B cell (primary cell): ENCODE data around the gene ORC4. TPM values are rescaled to one million over a fixed set of nuclear protein-coding genes. Genes with fewer than 3 reads are reported as not detected.
"Not testable (repeated sequence)": the region's sequence is repeated elsewhere in the genome, so short reads cannot be mapped to it uniquely, and the experiment has no call there.

Source experiments
- ATAC-seq: fragments of 200-7000 bp; cut with Tn5 transposase; one replicate; pipeline ENCODE4 v1.10.0; 2021; ENCODE audit warnings: low read depth, mild to moderate bottlenecking, moderate number of reproducible peaks, moderate library complexity
- CTCF ChIA-PET: fragments of 350-600 bp; sonication (Branson Sonifier 250); formaldehyde crosslinking; loops from one replicate; lab custom pipeline; 2021; ENCODE audit warnings: antibody characterized with exemption, inconsistent platforms; lab: Charles Lee
- POLR2A ChIA-PET: fragments of 350-600 bp; sonication (Branson Sonifier 250); formaldehyde crosslinking; loops from one replicate; lab custom pipeline; 2021; ENCODE audit warnings: antibody characterized with exemption; lab: Charles Lee
- DNase-seq: peaks from one replicate; pipeline ENCODE4 v3.0.0; 2013
- H2AFZ ChIP-seq: 2 replicates; pipeline ENCODE4 v1.6.1; 2012; ENCODE audit warnings: mild to moderate bottlenecking, low read depth, low read length; ENCODE audit not compliant: insufficient read depth, poor library complexity, severe bottlenecking
- H3K27ac ChIP-seq, 2 donors: 1 replicate in 1 of 2; 2 replicates in 1 of 2; pipeline ENCODE4 v1.5.1; 2012 to 2013; ENCODE audit warnings: low read length in 2 of 2, mild to moderate bottlenecking in 2 of 2, moderate library complexity in 1 of 2
- H3K27me3 ChIP-seq, 4 experiments: fragments of 200-600 bp in 1 of 4; sonication (generic) in 1 of 4; replicated peaks in 1 of 4; 1 replicate in 2 of 4; 2 replicates in 2 of 4; pipeline versions ENCODE4 v1.6.1 to v1.7.0; 2013 to 2016; ENCODE audit warnings: low read length in 3 of 4, mild to moderate bottlenecking in 2 of 4, mixed read lengths in 1 of 4, moderate library complexity in 1 of 4; ENCODE audit not compliant: insufficient read depth in 4 of 4, control insufficient read depth in 3 of 4; ENCODE audit errors: control extremely low read depth in 1 of 4
- H3K36me3 ChIP-seq, 2 experiments: replicated peaks in 1 of 2; 1 replicate in 1 of 2; 2 replicates in 1 of 2; pipeline versions ENCODE4 v1.6.1 to v1.7.1; 2013; ENCODE audit warnings: low read length in 1 of 2; ENCODE audit not compliant: insufficient read depth in 2 of 2, control insufficient read depth in 1 of 2; ENCODE audit errors: control extremely low read depth in 1 of 2, extremely low read depth in 1 of 2
- H3K4me1 ChIP-seq, 2 donors: fragments of 200-600 bp in 1 of 2; sonication (generic) in 1 of 2; 1 replicate in 1 of 2; 2 replicates in 1 of 2; pipeline versions ENCODE4 v1.5.1 to v1.6.1; 2013 to 2017; ENCODE audit warnings: low read length in 2 of 2; ENCODE audit not compliant: control insufficient read depth in 2 of 2, insufficient read depth in 2 of 2
- H3K4me2 ChIP-seq: replicated peaks from 2 replicates; pipeline ENCODE3; 2012; ENCODE audit warnings: mild to moderate bottlenecking, low read depth, low read length; ENCODE audit not compliant: poor library complexity, severe bottlenecking
- H3K4me3 ChIP-seq, 5 experiments: fragments of 200-600 bp in 1 of 5; sonication (generic) in 1 of 5; 1 replicate in 3 of 5; 2 replicates in 2 of 5; pipeline versions ENCODE4 v1.5.1 to v1.7.0; 2011 to 2016; ENCODE audit warnings: low read length in 4 of 5, mild to moderate bottlenecking in 4 of 5, low read depth in 2 of 5, control low read depth in 1 of 5, moderate library complexity in 1 of 5; ENCODE audit not compliant: insufficient read depth in 1 of 5; ENCODE audit errors: control extremely low read depth in 1 of 5, extremely low read depth in 1 of 5
- H3K79me2 ChIP-seq: fragments of 200-600 bp; sonication (generic); one replicate; pipeline ENCODE4 v1.6.0; 2016; ENCODE audit warnings: low read length; ENCODE audit not compliant: control insufficient read depth, insufficient read depth
- H3K9ac ChIP-seq: fragments of 200-600 bp; sonication (generic); 2 replicates; pipeline ENCODE4 v1.6.1; 2017; ENCODE audit warnings: mild to moderate bottlenecking, low read length, moderate library complexity
- H3K9me3 ChIP-seq, 3 donors: one replicate each; pipeline versions ENCODE4 v1.6.1 to v1.7.1; 2013; ENCODE audit warnings: low read length in 2 of 3; ENCODE audit not compliant: control insufficient read depth in 2 of 3, insufficient read depth in 1 of 3; ENCODE audit errors: control extremely low read depth in 1 of 3
- H4K20me1 ChIP-seq: 2 replicates; pipeline ENCODE4 v1.6.0; 2012; ENCODE audit warnings: mild to moderate bottlenecking, low read length; ENCODE audit not compliant: insufficient read depth, control insufficient read depth, poor library complexity, severe bottlenecking
- H3K27ac Mint-ChIP-seq: one replicate; pipeline ENCODE4 v1.8.0; 2021; ENCODE audit warnings: mixed read lengths
- H3K27me3 Mint-ChIP-seq: one replicate; pipeline ENCODE4 v1.8.0; 2021; ENCODE audit warnings: mixed read lengths
- H3K4me1 Mint-ChIP-seq: one replicate; pipeline ENCODE4 v1.8.0; 2021; ENCODE audit warnings: mixed read lengths
- H3K4me3 Mint-ChIP-seq: one replicate; pipeline ENCODE4 v1.8.0; 2021; ENCODE audit warnings: mixed read lengths
- H3K9me3 Mint-ChIP-seq: one replicate; pipeline ENCODE4 v1.8.0; 2022; ENCODE audit warnings: mixed read lengths; ENCODE audit not compliant: insufficient read depth
- EZH2 ChIP-seq: IDR thresholded peaks from 2 replicates; pipeline ENCODE4 v1.6.1; 2012; ENCODE audit warnings: borderline replicate concordance, low read depth, mild to moderate bottlenecking, moderate library complexity, low read length; ENCODE audit not compliant: insufficient read depth, poor library complexity, severe bottlenecking
- WGBS: methylation state at CpG from one replicate; pipeline ENCODE4 v1.1.5; 2013; ENCODE audit warnings: missing lambda C conversion rate; ENCODE audit not compliant: insufficient coverage; 5-methylcytosine and 5-hydroxymethylcytosine counted together
- intact Hi-C: fragments of 100-400 bp; cut with micrococcal nuclease; formaldehyde crosslinking; loops from one replicate; pipeline ENCODE4 v1.10.0; 2022
- polyA plus RNA-seq: library from polyadenylated mRNA; depleted of rRNA; stranded (reverse); fragments of >200 nt; gene quantifications from 2 replicates; pipeline ENCODE4 v1.2.3, GENCODE V29; 2012
- total RNA-seq, 2 donors: library from RNA; stranded (reverse); fragments of 120-200 nt in 1 of 2; gene quantifications; 1 replicate in 1 of 2; 2 replicates in 1 of 2; pipeline versions ENCODE4 v1.2.3 to v1.2.4, GENCODE V29; 2013 to 2022
- TF ChIP-seq, protein P1 (sequence below): fragments of 200-600 bp; IDR thresholded peaks from one replicate; pipeline ENCODE4 v1.8.0; 2022; ENCODE audit warnings: antibody characterized with exemption, mild to moderate bottlenecking

ORC4 gene
- total and polyA plus RNA-seq, 2 donors (not counting 1 experiment from before 2014, with no cell fraction given), result 31.5 to 48.9 TPM

DNA sequence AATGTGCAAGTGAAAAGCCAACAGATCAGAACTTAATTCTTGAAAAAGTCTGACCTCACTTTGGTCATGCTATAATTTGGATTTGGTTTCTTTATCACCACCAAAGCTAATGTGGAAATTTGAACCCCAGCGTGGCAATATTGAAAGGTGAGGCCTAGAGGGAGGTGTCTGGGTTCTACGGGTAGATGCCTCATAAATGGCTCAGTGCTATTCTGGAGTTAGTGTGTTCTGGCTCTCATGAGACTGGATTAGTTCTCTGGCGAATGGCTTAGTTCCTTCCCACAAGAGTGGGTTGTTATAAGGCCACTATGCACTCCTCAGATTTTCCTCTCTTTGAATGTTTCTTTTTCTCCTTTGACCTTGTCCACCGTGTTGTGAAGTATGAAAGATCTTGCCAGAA lies 22.3 kb downstream of the ORC4 start:
- Mint-ChIP-seq H3K4me3 (no peak overlapping the region), H3K27ac (no peak overlapping the region), H3K4me1 (peaks cover 27% of the 10 kb centered on the region), H3K9me3 (peaks cover 14% of the 10 kb centered on the region), H3K27me3 (no peaks in the 10 kb centered on the region)
- peaks cover 0 to 10% (median 2%) of the 10 kb centered on the region in 3 donors for H3K9me3 ChIP-seq
- no peak overlapping the region for H2AFZ ChIP-seq
- no peak overlapping the region for H3K9ac ChIP-seq
- ChIA-PET POLR2A (no interaction called here), CTCF (interaction anchor here (1.6 kb wide), 1 partner anchor 511 kb away, joined by 6 read pairs; no protein-coding TSS in a partner anchor)
- H3K4me2 ChIP-seq, result no peak overlapping the region
- ATAC-seq, result no peak
- TF ChIP-seq, protein P1, sequence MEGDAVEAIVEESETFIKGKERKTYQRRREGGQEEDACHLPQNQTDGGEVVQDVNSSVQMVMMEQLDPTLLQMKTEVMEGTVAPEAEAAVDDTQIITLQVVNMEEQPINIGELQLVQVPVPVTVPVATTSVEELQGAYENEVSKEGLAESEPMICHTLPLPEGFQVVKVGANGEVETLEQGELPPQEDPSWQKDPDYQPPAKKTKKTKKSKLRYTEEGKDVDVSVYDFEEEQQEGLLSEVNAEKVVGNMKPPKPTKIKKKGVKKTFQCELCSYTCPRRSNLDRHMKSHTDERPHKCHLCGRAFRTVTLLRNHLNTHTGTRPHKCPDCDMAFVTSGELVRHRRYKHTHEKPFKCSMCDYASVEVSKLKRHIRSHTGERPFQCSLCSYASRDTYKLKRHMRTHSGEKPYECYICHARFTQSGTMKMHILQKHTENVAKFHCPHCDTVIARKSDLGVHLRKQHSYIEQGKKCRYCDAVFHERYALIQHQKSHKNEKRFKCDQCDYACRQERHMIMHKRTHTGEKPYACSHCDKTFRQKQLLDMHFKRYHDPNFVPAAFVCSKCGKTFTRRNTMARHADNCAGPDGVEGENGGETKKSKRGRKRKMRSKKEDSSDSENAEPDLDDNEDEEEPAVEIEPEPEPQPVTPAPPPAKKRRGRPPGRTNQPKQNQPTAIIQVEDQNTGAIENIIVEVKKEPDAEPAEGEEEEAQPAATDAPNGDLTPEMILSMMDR, result no peak
- no peak for TF ChIP-seq EZH2
- peaks cover 0 to 7% of the 10 kb centered on the region in 2 experiments for H3K36me3 ChIP-seq
- H3K4me1 ChIP-seq, result no peaks in the 10 kb centered on the region
- 100% methylated on average over 3 of the region's 4 CpGs for WGBS
- H3K27ac ChIP-seq, result no peak overlapping the region
- no peak overlapping the region for H3K4me3 ChIP-seq
- no peaks in the 10 kb centered on the region for H3K27me3 ChIP-seq
- H4K20me1 ChIP-seq, result peaks cover 27% of the 10 kb centered on the region
- no peak for DNase-seq
- H3K79me2 ChIP-seq, result peaks cover 47% of the 10 kb centered on the region
- intact Hi-C loops, result loop anchor here (10.0 kb wide), 1 partner anchor 207 kb away; no protein-coding TSS in a partner anchor

DNA sequence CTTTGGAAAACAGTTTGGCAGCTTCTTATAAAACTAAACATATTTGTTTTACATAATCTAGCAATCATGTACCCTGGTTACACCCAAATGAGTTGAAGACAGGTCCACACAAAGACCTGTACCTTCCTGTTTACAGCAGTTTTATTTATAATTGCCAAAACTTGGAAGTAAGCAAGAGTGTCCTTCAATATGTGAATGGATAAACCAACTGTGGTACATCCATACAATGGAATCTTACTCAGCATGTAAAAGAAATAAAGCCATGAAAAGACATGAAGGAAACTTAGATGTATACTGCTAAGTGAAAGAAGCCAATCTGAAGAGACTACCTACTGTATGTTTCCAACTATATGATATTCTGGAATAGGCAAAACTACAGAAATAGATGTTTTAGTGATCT lies 23.7 kb downstream of the ORC4 start:
- Mint-ChIP-seq H3K27me3 (no peaks in the 10 kb centered on the region), H3K27ac (no peak overlapping the region), H3K4me3 (no peak overlapping the region), H3K4me1 (peaks cover 25% of the 10 kb centered on the region), H3K9me3 (peaks cover 7% of the 10 kb centered on the region)
- Histone ChIP-seq H3K9ac (no peak overlapping the region), H2AFZ (no peak overlapping the region), H3K4me3 (no peak overlapping the region), H3K79me2 (peaks cover 55% of the 10 kb centered on the region), H3K4me1 (no peaks in the 10 kb centered on the region), H4K20me1 (peaks cover 27% of the 10 kb centered on the region), H3K36me3 (peaks cover 0 to 7% of the 10 kb centered on the region in 2 experiments), H3K27ac (no peak overlapping the region), H3K27me3 (no peaks in the 10 kb centered on the region), H3K4me2 (no peak overlapping the region), H3K9me3 (peaks cover 0 to 10% (median 2%) of the 10 kb centered on the region in 3 donors)
- CTCF ChIA-PET, result no interaction called here
- intact Hi-C loops, result loop anchor here (10.0 kb wide), 1 partner anchor 208 kb away; no protein-coding TSS in a partner anchor
- POLR2A ChIA-PET, result no interaction called here
- ATAC-seq (no peak), DNase-seq (no peak)
- TF ChIP-seq, protein P1, result no peak
- TF ChIP-seq EZH2, result no peak

DNA sequence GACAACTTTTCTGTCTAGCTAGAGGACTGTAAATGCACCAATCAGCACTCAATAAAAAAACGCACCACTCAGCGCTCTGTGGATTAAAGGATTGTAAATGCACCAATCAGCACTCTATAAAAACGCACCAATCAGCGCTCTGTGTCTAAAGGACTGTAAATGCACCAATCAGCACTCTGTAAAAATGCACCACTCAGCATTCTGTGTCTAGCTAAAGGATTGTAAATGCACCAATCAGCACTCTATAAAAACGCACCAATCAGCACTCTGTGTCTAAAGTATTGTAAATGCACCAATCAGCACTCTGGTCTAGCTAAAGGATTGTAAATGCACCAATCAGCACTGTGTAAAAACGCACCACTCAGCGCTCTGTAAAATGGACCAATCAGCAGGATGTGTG lies 25.6 kb downstream of the ORC4 start:
- H3K4me1 ChIP-seq, H3K9ac ChIP-seq, ATAC-seq, DNase-seq, H3K27ac ChIP-seq, H3K4me3 Mint-ChIP-seq, H3K4me3 ChIP-seq, H3K27ac Mint-ChIP-seq, POLR2A ChIA-PET, H2AFZ ChIP-seq, H3K9me3 Mint-ChIP-seq, H3K4me2 ChIP-seq, H3K36me3 ChIP-seq, H3K27me3 ChIP-seq, H3K27me3 Mint-ChIP-seq: not testable (repeated sequence)
- Histone ChIP-seq H3K79me2 (peaks cover 54% of the 10 kb centered on the region), H3K9me3 (peaks cover 0 to 10% (median 2%) of the 10 kb centered on the region in 3 donors), H4K20me1 (peaks cover 24% of the 10 kb centered on the region)
- 100% methylated on average over 4 of the region's 7 CpGs for WGBS
- CTCF ChIA-PET, result interaction anchor here (1.2 kb wide), 1 partner anchor 515 kb away, joined by 4 read pairs; no protein-coding TSS in a partner anchor
- H3K4me1 Mint-ChIP-seq, result peaks cover 22% of the 10 kb centered on the region
- intact Hi-C loops, result loop anchor here (10.0 kb wide), 1 partner anchor 210 kb away; no protein-coding TSS in a partner anchor
